HEK293 (cell line): Measurements from ENCODE around the gene CASKIN2.

Source experiments
- EGR2 ChIP-seq: fragments of 450-650 bp; formaldehyde crosslinking; IDR thresholded peaks from 2 replicates; pipeline ENCODE4 v1.5.1; 2016; ENCODE audit warnings: low read depth, missing biosample characterization, missing genetic modification characterization
- HIC1 ChIP-seq: fragments of 450-650 bp; formaldehyde crosslinking; IDR thresholded peaks from 2 replicates; pipeline ENCODE4 v1.5.1; 2016; ENCODE audit warnings: missing biosample characterization, missing genetic modification characterization
- HOXD13 ChIP-seq: sonication (generic); formaldehyde crosslinking; IDR thresholded peaks from 2 replicates; pipeline ENCODE4 v1.8.0; 2022; ENCODE audit warnings: missing genetic modification reagents, borderline replicate concordance
- KLF1 ChIP-seq: fragments of 450-650 bp; formaldehyde crosslinking; IDR thresholded peaks from 2 replicates; pipeline ENCODE4 v1.5.1; 2016; ENCODE audit warnings: missing biosample characterization, missing genetic modification characterization
- MEIS1 ChIP-seq: sonication (generic); formaldehyde crosslinking; IDR thresholded peaks from 2 replicates; pipeline ENCODE4 v1.8.1; 2022; ENCODE audit warnings: missing genetic modification reagents, mild to moderate bottlenecking, borderline replicate concordance
- OVOL3 ChIP-seq: fragments of 450-650 bp; formaldehyde crosslinking; IDR thresholded peaks from 2 replicates; pipeline ENCODE4 v1.5.1; 2016; ENCODE audit warnings: missing biosample characterization, missing genetic modification characterization
- RBAK ChIP-seq: fragments of 450-650 bp; formaldehyde crosslinking; IDR thresholded peaks from 2 replicates; pipeline ENCODE4 v1.5.1; 2016; ENCODE audit warnings: missing biosample characterization, missing genetic modification characterization
- SCRT1 ChIP-seq: fragments of 450-650 bp; formaldehyde crosslinking; IDR thresholded peaks from 2 replicates; pipeline ENCODE4 v1.5.1; 2016; ENCODE audit warnings: missing biosample characterization, missing genetic modification characterization, borderline replicate concordance
- WT1 ChIP-seq: fragments of 450-650 bp; formaldehyde crosslinking; IDR thresholded peaks from 2 replicates; pipeline ENCODE4 v1.5.1; 2016; ENCODE audit warnings: missing biosample characterization, missing genetic modification characterization
- ZBTB20 ChIP-seq: fragments of 450-650 bp; formaldehyde crosslinking; IDR thresholded peaks from 2 replicates; pipeline ENCODE4 v1.5.1; 2016; ENCODE audit warnings: missing biosample characterization, missing genetic modification characterization
- ZBTB44 ChIP-seq: fragments of 450-650 bp; IDR thresholded peaks from 2 replicates; pipeline ENCODE4 v1.5.1; 2018; ENCODE audit warnings: missing biosample characterization, mild to moderate bottlenecking, missing genetic modification characterization
- ZBTB48 ChIP-seq: fragments of 450-650 bp; formaldehyde crosslinking; IDR thresholded peaks from 2 replicates; pipeline ENCODE4 v1.5.1; 2016; ENCODE audit warnings: missing biosample characterization, missing genetic modification characterization
- ZNF146 ChIP-seq: fragments of 450-650 bp; formaldehyde crosslinking; IDR thresholded peaks from 2 replicates; pipeline ENCODE4 v1.5.1; 2016; ENCODE audit warnings: missing biosample characterization, missing genetic modification characterization
- ZNF239 ChIP-seq: fragments of 450-650 bp; formaldehyde crosslinking; IDR thresholded peaks from 2 replicates; pipeline ENCODE4 v1.5.1; 2016; ENCODE audit warnings: missing biosample characterization, missing genetic modification characterization
- ZNF366 ChIP-seq: fragments of 450-650 bp; formaldehyde crosslinking; conservative IDR thresholded peaks from 2 replicates; pipeline ENCODE4 v1.5.1; 2016; ENCODE audit warnings: missing biosample characterization, missing genetic modification characterization
- ZNF423 ChIP-seq: fragments of 450-650 bp; formaldehyde crosslinking; IDR thresholded peaks from 2 replicates; pipeline ENCODE4 v1.5.1; 2016; ENCODE audit warnings: missing biosample characterization, missing genetic modification characterization
- ZNF558 ChIP-seq: fragments of 450-650 bp; formaldehyde crosslinking; IDR thresholded peaks from 2 replicates; pipeline ENCODE4 v1.5.1; 2016; ENCODE audit warnings: missing biosample characterization, missing genetic modification characterization
- ZNF629 ChIP-seq: fragments of 450-650 bp; formaldehyde crosslinking; IDR thresholded peaks from 2 replicates; pipeline ENCODE4 v1.5.1; 2017; ENCODE audit warnings: missing biosample characterization, missing genetic modification characterization
- ZNF664 ChIP-seq: fragments of 450-650 bp; formaldehyde crosslinking; IDR thresholded peaks from 2 replicates; pipeline ENCODE4 v1.5.1; 2016; ENCODE audit warnings: missing biosample characterization, missing genetic modification characterization
- ZNF670 ChIP-seq: fragments of 450-650 bp; formaldehyde crosslinking; IDR thresholded peaks from 2 replicates; pipeline ENCODE4 v1.5.1; 2016; ENCODE audit warnings: missing biosample characterization, missing genetic modification characterization, low read depth
- TF ChIP-seq, protein P1 (sequence below): fragments of 450-650 bp; formaldehyde crosslinking; IDR thresholded peaks from 2 replicates; pipeline ENCODE4 v1.5.1; 2016; ENCODE audit warnings: missing biosample characterization, missing genetic modification characterization
- TF ChIP-seq, protein P2 (sequence below): IDR thresholded peaks from 2 replicates; pipeline ENCODE4 v1.6.1; 2011; ENCODE audit warnings: mild to moderate bottlenecking, low read depth, low read length, borderline replicate concordance
- TF ChIP-seq, protein P3 (sequence below): fragments of 450-650 bp; formaldehyde crosslinking; IDR thresholded peaks from 2 replicates; pipeline ENCODE4 v1.5.1; 2016; ENCODE audit warnings: missing biosample characterization, missing genetic modification characterization
- TF ChIP-seq, protein P4 (sequence below): fragments of 450-650 bp; formaldehyde crosslinking; IDR thresholded peaks from 2 replicates; pipeline ENCODE4 v1.5.1; 2016; ENCODE audit warnings: missing biosample characterization, missing genetic modification characterization
- TF ChIP-seq, protein P5 (sequence below): fragments of 450-650 bp; formaldehyde crosslinking; IDR thresholded peaks from 2 replicates; pipeline ENCODE4 v1.5.1; 2016; ENCODE audit warnings: missing biosample characterization, missing genetic modification characterization

Gene CASKIN2

GRCh38 chr17:75524970-75525805, 9.9 kb upstream of the CASKIN2 start, which contains the start of gene LLGL2 (continued):
- TF ChIP-seq ZNF239 (tag by site-specific recombination) (no peak), WT1 (tag by site-specific recombination) (peak; percentile 59; the same call in 1 of the 2 replicates), ZNF558 (no peak), KLF1 (tag by site-specific recombination) (peak; percentile 88), ZNF629 (tag by site-specific recombination) (peak; percentile 56; the same call in 1 of the 2 replicates), SCRT1 (tag by site-specific recombination) (no peak), ZBTB44 (tag by site-specific recombination) (peak; percentile 47), ZNF146 (tag by site-specific recombination) (0 out of 2 replicates have a peak, but pooled peaks have one; percentile 2), ZNF423 (tag by site-specific recombination) (peak; percentile 78; the same call in 1 of the 2 replicates), HIC1 (tag by site-specific recombination) (peak; percentile 92), ZBTB20 (tag by site-specific recombination) (peak; percentile 91), RBAK (tag by site-specific recombination) (no peak), ZNF664 (tag by site-specific recombination) (no peak), ZNF670 (tag by site-specific recombination) (no peak), ZBTB48 (tag by site-specific recombination) (peak; percentile 70), EGR2 (tag by site-specific recombination) (peak; percentile 36), OVOL3 (tag by site-specific recombination) (0 out of 2 replicates have a peak, but pooled peaks have one; percentile 16), HOXD13 (CRISPR knock-in tag) (no peak), MEIS1 (CRISPR knock-in tag) (no peak), ZNF366 (tag by site-specific recombination) (peak; percentile 76)
- TF ChIP-seq, protein P1, sequence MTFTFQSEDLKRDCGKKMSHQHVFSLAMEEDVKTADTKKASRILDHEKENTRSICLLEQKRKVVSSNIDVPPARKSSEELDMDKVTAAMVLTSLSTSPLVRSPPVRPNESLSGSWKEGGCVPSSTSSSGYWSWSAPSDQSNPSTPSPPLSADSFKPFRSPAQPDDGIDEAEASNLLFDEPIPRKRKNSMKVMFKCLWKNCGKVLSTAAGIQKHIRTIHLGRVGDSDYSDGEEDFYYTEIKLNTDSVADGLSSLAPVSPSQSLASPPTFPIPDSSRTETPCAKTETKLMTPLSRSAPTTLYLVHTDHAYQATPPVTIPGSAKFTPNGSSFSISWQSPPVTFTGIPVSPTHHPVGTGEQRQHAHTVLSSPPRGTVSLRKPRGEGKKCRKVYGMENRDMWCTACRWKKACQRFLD (tag by site-specific recombination) = no peak
- TF ChIP-seq, protein P2, sequence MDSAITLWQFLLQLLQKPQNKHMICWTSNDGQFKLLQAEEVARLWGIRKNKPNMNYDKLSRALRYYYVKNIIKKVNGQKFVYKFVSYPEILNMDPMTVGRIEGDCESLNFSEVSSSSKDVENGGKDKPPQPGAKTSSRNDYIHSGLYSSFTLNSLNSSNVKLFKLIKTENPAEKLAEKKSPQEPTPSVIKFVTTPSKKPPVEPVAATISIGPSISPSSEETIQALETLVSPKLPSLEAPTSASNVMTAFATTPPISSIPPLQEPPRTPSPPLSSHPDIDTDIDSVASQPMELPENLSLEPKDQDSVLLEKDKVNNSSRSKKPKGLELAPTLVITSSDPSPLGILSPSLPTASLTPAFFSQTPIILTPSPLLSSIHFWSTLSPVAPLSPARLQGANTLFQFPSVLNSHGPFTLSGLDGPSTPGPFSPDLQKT = no peak
- TF ChIP-seq, protein P3, sequence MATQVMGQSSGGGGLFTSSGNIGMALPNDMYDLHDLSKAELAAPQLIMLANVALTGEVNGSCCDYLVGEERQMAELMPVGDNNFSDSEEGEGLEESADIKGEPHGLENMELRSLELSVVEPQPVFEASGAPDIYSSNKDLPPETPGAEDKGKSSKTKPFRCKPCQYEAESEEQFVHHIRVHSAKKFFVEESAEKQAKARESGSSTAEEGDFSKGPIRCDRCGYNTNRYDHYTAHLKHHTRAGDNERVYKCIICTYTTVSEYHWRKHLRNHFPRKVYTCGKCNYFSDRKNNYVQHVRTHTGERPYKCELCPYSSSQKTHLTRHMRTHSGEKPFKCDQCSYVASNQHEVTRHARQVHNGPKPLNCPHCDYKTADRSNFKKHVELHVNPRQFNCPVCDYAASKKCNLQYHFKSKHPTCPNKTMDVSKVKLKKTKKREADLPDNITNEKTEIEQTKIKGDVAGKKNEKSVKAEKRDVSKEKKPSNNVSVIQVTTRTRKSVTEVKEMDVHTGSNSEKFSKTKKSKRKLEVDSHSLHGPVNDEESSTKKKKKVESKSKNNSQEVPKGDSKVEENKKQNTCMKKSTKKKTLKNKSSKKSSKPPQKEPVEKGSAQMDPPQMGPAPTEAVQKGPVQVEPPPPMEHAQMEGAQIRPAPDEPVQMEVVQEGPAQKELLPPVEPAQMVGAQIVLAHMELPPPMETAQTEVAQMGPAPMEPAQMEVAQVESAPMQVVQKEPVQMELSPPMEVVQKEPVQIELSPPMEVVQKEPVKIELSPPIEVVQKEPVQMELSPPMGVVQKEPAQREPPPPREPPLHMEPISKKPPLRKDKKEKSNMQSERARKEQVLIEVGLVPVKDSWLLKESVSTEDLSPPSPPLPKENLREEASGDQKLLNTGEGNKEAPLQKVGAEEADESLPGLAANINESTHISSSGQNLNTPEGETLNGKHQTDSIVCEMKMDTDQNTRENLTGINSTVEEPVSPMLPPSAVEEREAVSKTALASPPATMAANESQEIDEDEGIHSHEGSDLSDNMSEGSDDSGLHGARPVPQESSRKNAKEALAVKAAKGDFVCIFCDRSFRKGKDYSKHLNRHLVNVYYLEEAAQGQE (tag by site-specific recombination) = peak; percentile 61; the same call in 1 of the 2 replicates
- TF ChIP-seq, protein P4, sequence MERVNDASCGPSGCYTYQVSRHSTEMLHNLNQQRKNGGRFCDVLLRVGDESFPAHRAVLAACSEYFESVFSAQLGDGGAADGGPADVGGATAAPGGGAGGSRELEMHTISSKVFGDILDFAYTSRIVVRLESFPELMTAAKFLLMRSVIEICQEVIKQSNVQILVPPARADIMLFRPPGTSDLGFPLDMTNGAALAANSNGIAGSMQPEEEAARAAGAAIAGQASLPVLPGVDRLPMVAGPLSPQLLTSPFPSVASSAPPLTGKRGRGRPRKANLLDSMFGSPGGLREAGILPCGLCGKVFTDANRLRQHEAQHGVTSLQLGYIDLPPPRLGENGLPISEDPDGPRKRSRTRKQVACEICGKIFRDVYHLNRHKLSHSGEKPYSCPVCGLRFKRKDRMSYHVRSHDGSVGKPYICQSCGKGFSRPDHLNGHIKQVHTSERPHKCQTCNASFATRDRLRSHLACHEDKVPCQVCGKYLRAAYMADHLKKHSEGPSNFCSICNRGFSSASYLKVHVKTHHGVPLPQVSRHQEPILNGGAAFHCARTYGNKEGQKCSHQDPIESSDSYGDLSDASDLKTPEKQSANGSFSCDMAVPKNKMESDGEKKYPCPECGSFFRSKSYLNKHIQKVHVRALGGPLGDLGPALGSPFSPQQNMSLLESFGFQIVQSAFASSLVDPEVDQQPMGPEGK = peak; percentile 99
- TF ChIP-seq, protein P5, sequence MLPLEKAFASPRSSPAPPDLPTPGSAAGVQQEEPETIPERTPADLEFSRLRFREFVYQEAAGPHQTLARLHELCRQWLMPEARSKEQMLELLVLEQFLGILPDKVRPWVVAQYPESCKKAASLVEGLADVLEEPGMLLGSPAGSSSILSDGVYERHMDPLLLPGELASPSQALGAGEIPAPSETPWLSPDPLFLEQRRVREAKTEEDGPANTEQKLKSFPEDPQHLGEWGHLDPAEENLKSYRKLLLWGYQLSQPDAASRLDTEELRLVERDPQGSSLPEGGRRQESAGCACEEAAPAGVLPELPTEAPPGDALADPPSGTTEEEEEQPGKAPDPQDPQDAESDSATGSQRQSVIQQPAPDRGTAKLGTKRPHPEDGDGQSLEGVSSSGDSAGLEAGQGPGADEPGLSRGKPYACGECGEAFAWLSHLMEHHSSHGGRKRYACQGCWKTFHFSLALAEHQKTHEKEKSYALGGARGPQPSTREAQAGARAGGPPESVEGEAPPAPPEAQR = no peak
